Astrocyte of the spinal cord (primary cell): ENCODE results near the gene MACROD2.

Experiments used
- DNase-seq: peaks from one replicate; pipeline ENCODE4 v3.0.0; 2011; ENCODE audit warnings: low read depth, low spot score
- H3K4me3 ChIP-seq: 2 replicates; pipeline ENCODE4 v1.5.1; 2011; ENCODE audit warnings: low read depth, mild to moderate bottlenecking, low read length, moderate library complexity
- in situ Hi-C: cut with HindIII; loops from 2 replicates; pipeline ENCODE4 v1.10.0; 2017; ENCODE audit warnings: low sequenced_read_pairs
- TF ChIP-seq, protein P1 (sequence below): IDR thresholded peaks from 2 replicates; pipeline ENCODE4 v1.5.1; 2012; ENCODE audit warnings: low read depth, mild to moderate bottlenecking, low read length, inconsistent platforms

The MACROD2 gene

DNA sequence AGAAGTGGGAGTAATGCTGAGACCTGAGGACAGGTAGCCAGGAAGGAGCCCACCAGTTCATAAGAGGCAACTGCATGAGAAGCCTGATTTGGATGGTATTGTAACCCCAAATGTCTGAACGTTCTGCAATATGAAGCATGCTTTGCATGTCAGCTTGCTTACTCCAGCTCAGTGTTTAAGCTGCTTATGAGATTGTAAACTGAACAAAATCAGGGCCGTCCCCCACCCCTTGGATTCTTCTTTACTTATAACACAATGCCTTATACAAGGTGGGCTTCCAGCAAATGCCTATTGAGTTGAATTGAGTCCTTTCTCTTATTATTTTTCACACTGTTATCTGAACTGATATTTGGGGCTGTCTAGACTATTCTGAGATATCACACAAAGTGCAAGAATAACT, 1816.6 kb downstream of the MACROD2 start:
- no peak for DNase-seq
- H3K4me3 ChIP-seq, result no peak overlapping the region
- TF ChIP-seq, protein P1, sequence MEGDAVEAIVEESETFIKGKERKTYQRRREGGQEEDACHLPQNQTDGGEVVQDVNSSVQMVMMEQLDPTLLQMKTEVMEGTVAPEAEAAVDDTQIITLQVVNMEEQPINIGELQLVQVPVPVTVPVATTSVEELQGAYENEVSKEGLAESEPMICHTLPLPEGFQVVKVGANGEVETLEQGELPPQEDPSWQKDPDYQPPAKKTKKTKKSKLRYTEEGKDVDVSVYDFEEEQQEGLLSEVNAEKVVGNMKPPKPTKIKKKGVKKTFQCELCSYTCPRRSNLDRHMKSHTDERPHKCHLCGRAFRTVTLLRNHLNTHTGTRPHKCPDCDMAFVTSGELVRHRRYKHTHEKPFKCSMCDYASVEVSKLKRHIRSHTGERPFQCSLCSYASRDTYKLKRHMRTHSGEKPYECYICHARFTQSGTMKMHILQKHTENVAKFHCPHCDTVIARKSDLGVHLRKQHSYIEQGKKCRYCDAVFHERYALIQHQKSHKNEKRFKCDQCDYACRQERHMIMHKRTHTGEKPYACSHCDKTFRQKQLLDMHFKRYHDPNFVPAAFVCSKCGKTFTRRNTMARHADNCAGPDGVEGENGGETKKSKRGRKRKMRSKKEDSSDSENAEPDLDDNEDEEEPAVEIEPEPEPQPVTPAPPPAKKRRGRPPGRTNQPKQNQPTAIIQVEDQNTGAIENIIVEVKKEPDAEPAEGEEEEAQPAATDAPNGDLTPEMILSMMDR, result no peak
- in situ Hi-C loops, result no loop called here

DNA sequence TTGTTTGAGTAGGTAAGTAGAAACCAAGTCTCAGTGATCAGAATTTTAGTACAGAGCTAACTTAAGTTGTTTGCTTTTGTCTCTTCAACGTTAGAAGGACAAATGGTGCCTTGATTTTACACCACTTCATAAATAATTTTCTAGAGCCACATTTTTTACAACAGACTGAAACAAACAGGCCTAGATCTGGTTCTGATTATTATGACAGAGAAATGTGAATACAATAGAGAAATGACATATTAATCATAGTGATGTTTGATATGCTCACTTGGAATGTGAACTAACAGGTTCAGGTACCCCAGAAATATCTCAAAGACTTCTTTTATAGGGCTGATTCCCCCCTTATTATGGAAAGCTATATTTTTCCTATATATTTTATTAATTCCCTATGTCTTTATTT, 1817.4 kb downstream of the MACROD2 start:
- no peak overlapping the region for H3K4me3 ChIP-seq
- TF ChIP-seq, protein P1, result no peak
- in situ Hi-C loops, result no loop called here
- no peak for DNase-seq

DNA sequence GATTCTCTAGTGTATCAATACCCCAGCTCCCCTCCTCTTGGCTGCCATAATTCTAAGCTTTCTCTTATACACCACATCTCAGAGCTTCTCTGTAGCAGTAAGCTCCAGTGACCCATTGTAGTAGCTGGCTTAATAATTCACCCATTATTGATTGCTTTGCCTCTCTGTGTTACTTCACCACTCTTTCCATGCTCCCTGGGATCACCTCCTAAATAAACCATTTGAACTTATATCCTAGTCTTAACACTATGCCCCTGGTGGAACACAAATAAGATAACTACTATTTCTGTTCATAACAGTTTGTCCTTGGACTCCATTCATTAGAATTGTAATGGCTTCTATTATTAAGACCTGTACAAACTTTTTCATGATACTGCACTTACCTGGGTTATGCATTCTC, 1819.0 kb downstream of the MACROD2 start:
- H3K4me3 ChIP-seq, result no peak overlapping the region
- TF ChIP-seq, protein P1, result no peak
- DNase-seq, result no peak
- in situ Hi-C loops, result no loop called here

DNA sequence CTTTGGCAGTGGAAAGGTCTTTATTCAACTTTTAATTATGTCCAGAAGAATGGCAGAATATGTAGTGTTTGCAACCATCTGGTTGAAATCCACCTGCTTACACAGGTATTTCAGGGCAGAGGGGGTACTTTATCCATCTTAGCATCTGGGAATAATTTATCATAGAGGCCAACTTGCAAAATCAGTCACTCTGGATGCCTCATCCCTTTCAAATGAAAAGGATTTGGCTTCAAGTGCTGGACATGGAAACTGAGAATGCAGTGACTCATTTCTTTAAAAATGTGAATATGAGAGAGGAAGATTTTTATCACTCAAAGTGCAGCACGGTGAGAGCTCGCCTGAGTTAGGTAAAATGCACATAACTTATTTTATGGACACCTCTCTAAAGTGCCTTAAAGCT, 1819.6 kb downstream of the MACROD2 start:
- no peak for DNase-seq
- H3K4me3 ChIP-seq, result no peak overlapping the region
- in situ Hi-C loops, result no loop called here
- TF ChIP-seq, protein P1, result no peak

DNA sequence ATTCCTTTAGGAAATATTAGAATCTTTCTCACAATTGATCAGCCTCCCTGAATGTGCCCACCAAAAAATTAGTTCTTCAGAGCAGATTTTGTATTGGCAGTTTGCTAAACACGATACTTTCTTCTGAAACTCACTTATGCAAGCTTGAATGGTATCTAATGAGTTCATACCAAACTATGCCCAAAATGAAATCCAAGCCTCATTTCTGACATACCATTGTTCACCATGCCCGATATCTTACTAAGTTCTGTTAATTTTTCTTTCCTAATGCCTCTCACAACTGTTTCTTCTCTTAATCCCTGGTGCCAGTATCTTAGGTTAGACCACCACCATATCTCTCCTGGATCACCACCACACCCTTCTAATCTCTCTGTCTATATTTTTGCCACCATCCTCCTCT, 1822.0 kb downstream of the MACROD2 start:
- in situ Hi-C loops, result no loop called here
- H3K4me3 ChIP-seq, result no peak overlapping the region
- TF ChIP-seq, protein P1, result no peak
- DNase-seq, result no peak

DNA sequence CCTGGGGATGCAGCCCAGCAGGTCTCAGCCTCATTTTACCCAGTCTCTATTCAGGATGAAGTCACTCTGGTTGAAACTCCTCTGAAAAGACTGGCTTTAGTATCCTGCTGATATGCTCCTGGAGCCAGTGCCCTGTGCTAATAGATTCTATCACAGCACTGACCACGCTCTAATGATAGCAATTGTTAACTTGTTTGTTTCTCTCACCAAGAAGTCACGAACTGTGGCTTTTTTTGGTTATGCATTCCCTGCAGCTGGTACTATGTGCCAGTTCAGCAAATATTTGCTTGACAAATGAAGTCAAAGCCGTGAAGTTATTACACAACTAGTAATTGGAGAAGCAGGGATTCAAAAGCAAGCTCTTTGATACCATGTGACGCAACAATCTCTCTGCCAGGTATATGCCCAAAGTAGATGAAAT, 1823.3 kb downstream of the MACROD2 start:
- TF ChIP-seq, protein P1, result no peak
- DNase-seq, result no peak
- no peak overlapping the region for H3K4me3 ChIP-seq
- in situ Hi-C loops, result no loop called here

DNA sequence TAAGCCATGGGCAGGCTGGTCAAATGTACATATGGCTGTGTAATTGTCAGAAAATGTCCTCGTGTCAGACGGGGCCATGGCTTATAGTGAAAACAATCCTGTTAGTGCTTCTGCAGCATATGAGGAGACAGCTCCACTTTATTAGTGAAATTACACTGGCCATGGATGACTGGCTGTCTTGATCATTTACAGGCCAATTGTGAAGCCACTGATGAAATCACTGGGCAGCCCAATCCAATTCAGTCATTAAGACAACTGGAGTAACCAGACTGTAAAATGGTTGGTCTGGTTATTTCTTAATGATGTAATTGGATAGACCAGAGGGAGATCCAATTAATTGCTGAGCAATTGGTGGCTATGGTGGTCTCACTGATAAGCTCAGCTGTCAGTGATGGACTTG, 1828.4 kb downstream of the MACROD2 start:
- in situ Hi-C loops, result no loop called here
- DNase-seq, result no peak
- TF ChIP-seq, protein P1, result no peak
- no peak overlapping the region for H3K4me3 ChIP-seq
